Measurements from ENCODE around the gene KRTAP11-1.

GRCh38 chr21:30847627-30848500 lies 33.5 kb downstream of the KRTAP11-1 start:
- TF ChIP-seq CTCF (conservative IDR thresholded peaks at IDR 0.05) (no peak), EZH2 (IDR thresholded peaks at IDR 0.05; ENCODE audit: low read depth) (no peak)
